Lung (tissue), 12 donors: ENCODE results near the gene KCNIP2. TPM values are rescaled to one million over a fixed set of nuclear protein-coding genes. Genes with fewer than 3 reads are reported as not detected.

Experiments
- ATAC-seq: fragments of 200-7000 bp; cut with Tn5 transposase; one replicate; pipeline ENCODE4 v1.9.1; 2020; ENCODE audit warnings: moderate number of reproducible peaks; ENCODE audit not compliant: insufficient read depth, low FRiP score
- DNase-seq, 3 donors: peaks; one replicate each; pipeline ENCODE4 v3.0.0-alpha.2; 2013 to 2017
- H3K27ac ChIP-seq, 2 donors: one replicate each; pipeline ENCODE4 v1.5.1; 2013; ENCODE audit warnings: mild to moderate bottlenecking in 2 of 2, moderate library complexity in 2 of 2, control low read depth in 1 of 2, inconsistent platforms in 1 of 2, low read depth in 1 of 2, low read length in 1 of 2
- H3K27me3 ChIP-seq, 3 donors: one replicate each; pipeline ENCODE4 v1.5.1; 2013; ENCODE audit warnings: low read length in 2 of 3; ENCODE audit not compliant: control insufficient read depth in 3 of 3, insufficient read depth in 3 of 3
- H3K36me3 ChIP-seq, 4 donors: one replicate each; pipeline ENCODE4 v1.5.1; 2013; ENCODE audit warnings: low read length in 4 of 4, mild to moderate bottlenecking in 1 of 4, moderate library complexity in 1 of 4; ENCODE audit not compliant: control insufficient read depth in 4 of 4, insufficient read depth in 4 of 4
- H3K4me1 ChIP-seq, 5 donors: one replicate each; pipeline ENCODE4 v1.5.1; 2013; ENCODE audit warnings: low read length in 5 of 5, mild to moderate bottlenecking in 2 of 5, moderate library complexity in 1 of 5; ENCODE audit not compliant: control insufficient read depth in 5 of 5, insufficient read depth in 5 of 5
- H3K4me3 ChIP-seq: one replicate; pipeline ENCODE4 v1.5.1; 2013; ENCODE audit warnings: mild to moderate bottlenecking, control low read depth, moderate library complexity
- H3K9ac ChIP-seq, 2 donors: one replicate each; pipeline ENCODE4 v1.5.1; 2013; ENCODE audit warnings: low read length in 2 of 2, control low read depth in 1 of 2; ENCODE audit not compliant: insufficient read depth in 1 of 2
- H3K9me3 ChIP-seq, 4 donors: one replicate each; pipeline ENCODE4 v1.5.1; 2013; ENCODE audit warnings: low read length in 3 of 4, mild to moderate bottlenecking in 1 of 4, moderate library complexity in 1 of 4; ENCODE audit not compliant: control insufficient read depth in 4 of 4, insufficient read depth in 3 of 4
- WGBS, 2 donors: extraction: QIAGEN DNeasy Blood & Tissue Kit; methylation state at CpG; one replicate each; pipeline ENCODE4 v1.1.7; 2013; 5-methylcytosine and 5-hydroxymethylcytosine counted together
- polyA plus RNA-seq, 2 donors: library from polyadenylated mRNA; stranded (reverse); fragments of 200-250 nt; gene quantifications; one replicate each; pipeline ENCODE4 v1.2.1, GENCODE V29; 2013
- total RNA-seq, 2 donors: library from RNA; depleted of rRNA in 1 of 2; stranded (reverse); fragments of >200 nt in 1 of 2; gene quantifications; one replicate each; pipeline ENCODE4 v1.2.1, GENCODE V29; 2014 to 2021
- TF ChIP-seq, protein P1 (sequence below): IDR thresholded peaks from 2 replicates; pipeline ENCODE4 v1.5.1; 2012; ENCODE audit warnings: mild to moderate bottlenecking; ENCODE audit errors: control extremely low read depth, extremely low read depth
- donor health status: control.
- donor health status: control.
- donor health status: Bipolar disorder and iron deficiency.
- donor health status: healthy.
- donor health status: DM: yes; HTN: yes; CAD: no.

Gene KCNIP2
- total and polyA plus RNA-seq, 4 donors: 0.37 to 3.1 (median 2.1) TPM

DNA sequence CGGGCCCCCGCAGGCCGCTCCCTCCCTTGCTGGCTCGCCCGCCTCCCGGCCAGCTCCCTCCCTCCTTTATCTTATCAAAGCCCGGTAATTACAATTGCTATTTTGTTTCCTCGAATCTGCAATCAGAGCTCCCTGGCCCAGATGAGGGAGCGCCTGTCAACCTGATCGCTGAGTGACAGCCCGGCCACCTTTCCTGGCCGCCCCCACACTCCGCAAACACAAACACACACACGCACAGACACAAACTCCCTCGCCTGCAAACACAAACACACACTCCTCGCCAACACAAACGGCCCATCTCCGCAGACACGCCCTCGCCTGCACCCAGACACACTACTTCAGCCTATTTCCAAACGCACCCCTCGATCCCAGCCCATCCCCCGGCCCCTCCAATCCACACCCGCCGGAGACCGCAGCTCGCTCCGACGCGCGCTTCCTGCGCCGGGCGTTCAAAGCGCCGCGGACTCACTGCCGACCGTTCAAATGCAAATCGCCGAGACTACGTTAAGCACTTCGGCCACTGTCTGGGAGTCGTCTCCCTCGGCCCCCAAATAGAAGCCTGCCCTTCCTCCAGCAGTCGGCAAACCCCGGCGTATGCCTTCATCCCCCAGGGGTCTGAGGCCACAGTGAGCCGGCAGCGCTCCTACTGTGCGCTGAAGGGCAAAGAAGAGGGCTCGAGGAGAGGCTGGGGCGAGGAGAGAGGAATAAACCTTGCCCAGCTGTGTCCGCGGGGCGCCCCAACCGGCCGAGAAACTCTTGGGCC is 64.6 kb downstream of the KCNIP2 start:
- peaks cover 0 to 56% (median 43%) of the 10 kb centered on the region in 3 donors for H3K27me3 ChIP-seq
- no peak for ATAC-seq
- no peak overlapping the region for H3K9ac ChIP-seq
- peaks cover 0 to under 1% (median 0%) of the 10 kb centered on the region in 4 donors for H3K36me3 ChIP-seq
- H3K4me3 ChIP-seq: no peak overlapping the region
- H3K4me1 ChIP-seq: peaks cover 3 to 33% (median 18%) of the 10 kb centered on the region in 5 donors
- WGBS, 2 donors: 3 to 6% methylated on average over 56 to 58 of the region's 58 CpGs
- TF ChIP-seq, protein P1, sequence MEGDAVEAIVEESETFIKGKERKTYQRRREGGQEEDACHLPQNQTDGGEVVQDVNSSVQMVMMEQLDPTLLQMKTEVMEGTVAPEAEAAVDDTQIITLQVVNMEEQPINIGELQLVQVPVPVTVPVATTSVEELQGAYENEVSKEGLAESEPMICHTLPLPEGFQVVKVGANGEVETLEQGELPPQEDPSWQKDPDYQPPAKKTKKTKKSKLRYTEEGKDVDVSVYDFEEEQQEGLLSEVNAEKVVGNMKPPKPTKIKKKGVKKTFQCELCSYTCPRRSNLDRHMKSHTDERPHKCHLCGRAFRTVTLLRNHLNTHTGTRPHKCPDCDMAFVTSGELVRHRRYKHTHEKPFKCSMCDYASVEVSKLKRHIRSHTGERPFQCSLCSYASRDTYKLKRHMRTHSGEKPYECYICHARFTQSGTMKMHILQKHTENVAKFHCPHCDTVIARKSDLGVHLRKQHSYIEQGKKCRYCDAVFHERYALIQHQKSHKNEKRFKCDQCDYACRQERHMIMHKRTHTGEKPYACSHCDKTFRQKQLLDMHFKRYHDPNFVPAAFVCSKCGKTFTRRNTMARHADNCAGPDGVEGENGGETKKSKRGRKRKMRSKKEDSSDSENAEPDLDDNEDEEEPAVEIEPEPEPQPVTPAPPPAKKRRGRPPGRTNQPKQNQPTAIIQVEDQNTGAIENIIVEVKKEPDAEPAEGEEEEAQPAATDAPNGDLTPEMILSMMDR: no peak
- H3K9me3 ChIP-seq: peaks cover 0 to 2% (median 0%) of the 10 kb centered on the region in 4 donors
- peak; percentile 61 to 63 (median 62) for DNase-seq
- H3K27ac ChIP-seq: no peak overlapping the region

DNA sequence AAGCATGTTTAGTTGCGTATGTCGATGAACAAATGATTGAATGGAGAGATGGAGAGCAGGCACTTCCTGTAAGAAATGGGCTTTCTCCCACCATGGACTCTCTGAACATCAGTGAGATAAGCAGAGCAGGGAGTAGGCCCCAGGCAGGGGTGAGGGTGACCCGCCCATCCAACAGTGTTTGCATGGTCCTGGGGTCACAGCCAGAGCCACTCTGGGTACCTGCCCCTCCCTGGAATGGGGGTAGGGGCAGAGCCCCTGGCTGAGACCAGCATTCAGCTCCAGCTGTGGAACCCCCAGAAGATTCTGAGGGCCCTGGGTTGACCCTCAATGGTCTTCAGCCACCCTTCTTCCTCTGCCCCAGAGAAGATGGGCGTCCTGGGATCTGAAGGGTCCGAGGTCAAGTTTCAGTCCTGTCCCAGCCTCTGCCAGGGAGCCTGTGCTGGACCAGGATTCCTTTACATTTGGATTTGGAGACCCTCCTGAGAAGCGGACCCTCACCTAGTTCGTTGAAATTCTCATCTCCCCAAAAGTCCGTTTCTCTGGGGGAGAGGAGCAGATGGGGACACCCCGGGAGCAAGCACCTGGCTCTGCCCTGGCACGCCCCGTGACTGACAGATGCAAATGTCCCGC is 65.3 kb downstream of the KCNIP2 start:
- H3K4me3 ChIP-seq: no peak overlapping the region
- peaks cover 0 to 2% (median 0%) of the 10 kb centered on the region in 4 donors for H3K9me3 ChIP-seq
- H3K27me3 ChIP-seq: peaks cover 0 to 63% (median 50%) of the 10 kb centered on the region in 3 donors
- no peak overlapping the region for H3K27ac ChIP-seq
- 56 to 58% methylated on average over 12 of the region's 12 CpGs for WGBS, 2 donors
- no peak for ATAC-seq
- TF ChIP-seq, protein P1: no peak
- no peaks in the 10 kb centered on the region for H3K36me3 ChIP-seq
- no peak for DNase-seq
- no peak overlapping the region for H3K9ac ChIP-seq
- H3K4me1 ChIP-seq: peaks cover 0 to 29% (median 18%) of the 10 kb centered on the region in 5 donors

DNA sequence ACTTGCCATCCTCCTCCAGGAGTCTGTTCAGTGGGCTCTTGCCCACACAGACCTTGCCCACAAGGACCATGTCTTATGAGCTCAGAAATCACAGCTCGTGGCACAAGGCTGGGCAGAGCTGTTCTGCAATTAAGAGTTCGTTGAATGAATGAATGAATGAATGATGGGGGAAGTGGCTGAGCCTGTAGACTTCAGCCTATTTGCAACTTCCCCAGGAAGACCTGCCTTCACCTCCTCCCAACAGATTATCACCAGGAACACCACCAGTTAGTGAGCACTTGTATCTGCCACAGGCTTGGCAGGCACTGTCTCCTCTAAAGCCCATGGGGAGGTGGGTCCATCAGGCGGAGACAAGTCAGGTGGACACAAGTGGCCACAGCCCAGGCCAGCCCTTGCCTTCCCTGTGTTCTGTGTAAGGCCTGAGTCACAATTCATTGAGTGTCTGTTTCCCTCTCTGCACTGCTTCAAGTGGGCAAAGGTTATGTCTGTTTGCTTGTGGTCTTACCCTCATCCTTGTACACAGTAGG is 65.9 kb downstream of the KCNIP2 start:
- Histone ChIP-seq H3K4me1 (peaks cover 0 to 26% (median 18%) of the 10 kb centered on the region in 5 donors), H3K27ac (no peak overlapping the region), H3K4me3 (no peak overlapping the region), H3K27me3 (peaks cover 0 to 69% (median 55%) of the 10 kb centered on the region in 3 donors), H3K36me3 (no peaks in the 10 kb centered on the region), H3K9me3 (peaks cover 0 to 3% (median 0%) of the 10 kb centered on the region in 4 donors), H3K9ac (no peak overlapping the region)
- DNase-seq (no peak), ATAC-seq (no peak)
- 90 to 91% methylated on average over 3 of the region's 3 CpGs for WGBS, 2 donors
- TF ChIP-seq, protein P1: no peak
